HPDE6-E6E7 (cell line): ENCODE data around the gene NMBR.
"Not testable (repeated sequence)": the region's sequence is repeated elsewhere in the genome, so short reads cannot be mapped to it uniquely, and the experiment has no call there.

ENCODE experiments used
- DNase-seq: peaks from one replicate; pipeline ENCODE4 v3.0.0; 2011; ENCODE audit warnings: missing footprints; ENCODE audit errors: extremely low spot score

Gene NMBR

DNA sequence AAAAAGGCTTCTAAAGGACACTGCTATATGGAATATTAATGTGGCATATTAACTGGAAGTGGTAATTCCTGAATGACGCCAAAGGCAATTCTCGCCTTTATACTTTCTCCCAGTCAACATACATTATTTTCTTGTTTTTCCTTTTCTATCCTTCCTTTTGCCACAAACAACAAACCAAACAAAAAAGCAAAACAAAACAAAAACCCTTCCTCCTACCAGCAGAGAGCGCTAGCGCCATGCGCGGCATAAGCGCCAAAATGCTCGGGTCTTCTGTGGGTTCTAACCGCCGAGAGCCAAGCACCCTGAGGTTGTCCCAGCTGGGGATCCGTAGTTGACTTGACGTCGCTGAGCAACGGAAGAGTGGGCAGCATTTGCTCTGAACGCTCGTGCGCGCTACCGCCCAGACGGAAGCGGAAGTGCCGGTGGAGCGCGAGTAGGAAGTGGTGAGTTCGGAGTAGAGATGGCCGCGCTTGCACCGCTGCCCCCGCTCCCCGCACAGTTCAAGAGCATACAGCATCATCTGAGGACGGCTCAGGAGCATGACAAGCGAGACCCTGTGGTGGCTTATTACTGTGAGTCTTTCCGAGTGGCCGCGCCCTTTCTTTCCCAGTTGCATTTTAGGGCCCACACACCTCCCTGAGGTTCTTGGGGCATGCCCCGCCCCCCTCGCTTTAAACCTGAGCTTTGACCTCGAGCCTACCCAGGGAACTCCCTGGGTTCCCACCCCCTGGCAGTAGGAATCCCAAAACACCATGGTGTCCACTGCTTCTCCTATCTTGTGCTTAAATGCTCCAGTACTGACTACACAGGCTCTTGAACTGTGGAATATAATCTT is at the start of gene NMBR, which contains the start of gene VTA1:
Gene NMBR (minus strand): TSS at position 295 of the 835 bp plus-strand sequence. CDS start 58,464 bp downstream, outside the sequence.
Gene VTA1 (plus strand): TSS at position 436 of the 835 bp plus-strand sequence. CDS start 25 bp downstream, at position 461.
- peak; percentile 91 for DNase-seq

DNA sequence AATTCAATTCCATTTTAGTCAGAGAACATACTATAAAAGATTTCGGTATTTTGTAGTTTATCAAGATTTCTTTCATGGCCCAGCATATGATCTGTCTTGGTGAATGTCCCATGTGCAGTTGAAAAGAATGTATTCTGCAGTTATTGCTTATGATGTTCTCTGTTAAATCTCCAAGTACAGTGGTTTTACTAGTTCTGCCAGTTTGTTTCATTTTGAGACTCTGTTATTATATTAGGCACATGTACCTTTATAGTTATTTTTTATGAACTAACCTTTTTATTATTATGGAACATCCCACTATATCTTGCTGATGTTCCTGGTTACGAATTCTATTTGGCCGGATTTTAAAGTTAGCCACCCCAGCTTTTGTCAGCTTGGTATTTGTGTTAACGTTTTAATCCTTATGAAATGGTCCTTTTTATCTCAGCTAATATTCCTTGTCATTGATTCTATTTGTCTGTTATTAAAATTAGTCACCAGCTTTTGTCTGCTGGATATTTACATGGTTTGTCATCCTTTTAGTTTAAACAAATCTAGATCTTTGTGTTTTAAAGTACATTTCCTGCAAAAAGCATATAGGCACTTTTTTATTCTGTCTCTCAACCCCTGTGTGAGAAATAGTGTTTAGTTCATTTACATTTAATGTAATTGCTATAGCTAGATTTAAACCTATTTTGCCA is 49.1 kb upstream of the NMBR start:
- no peak for DNase-seq

GRCh38 chr6:142193621-142194020 is 46.7 kb upstream of the NMBR start:
- DNase-seq, result no peak

GRCh38 chr6:142192343-142192742 is 45.4 kb upstream of the NMBR start:
- DNase-seq, result no peak

- DNase-seq, result no peak
Measured at GRCh38 chr6:142189057-142189456, 42.1 kb upstream of the NMBR start.

- not testable (repeated sequence) for DNase-seq
Measured at GRCh38 chr6:142188341-142188740, 41.4 kb upstream of the NMBR start.

DNA sequence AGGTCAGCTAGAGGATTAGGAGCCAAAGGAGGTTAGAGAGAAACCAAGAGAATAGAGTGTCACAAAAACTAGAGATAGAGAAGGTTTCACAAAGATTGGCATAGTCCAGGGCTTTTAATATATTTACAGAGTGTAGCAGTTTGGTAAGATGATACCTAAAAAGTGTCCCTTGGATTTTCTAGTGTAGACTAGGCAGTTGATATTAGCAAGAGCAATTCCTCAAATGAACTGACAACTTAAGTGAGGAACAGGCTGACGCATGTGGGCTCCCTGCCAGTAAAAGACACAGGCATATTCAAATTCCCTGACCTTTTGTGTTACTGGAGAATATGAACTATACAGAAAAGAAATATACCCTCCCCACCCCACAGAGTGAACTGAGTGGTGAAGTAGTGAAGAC is 40.3 kb upstream of the NMBR start:
- DNase-seq, result no peak

DNA sequence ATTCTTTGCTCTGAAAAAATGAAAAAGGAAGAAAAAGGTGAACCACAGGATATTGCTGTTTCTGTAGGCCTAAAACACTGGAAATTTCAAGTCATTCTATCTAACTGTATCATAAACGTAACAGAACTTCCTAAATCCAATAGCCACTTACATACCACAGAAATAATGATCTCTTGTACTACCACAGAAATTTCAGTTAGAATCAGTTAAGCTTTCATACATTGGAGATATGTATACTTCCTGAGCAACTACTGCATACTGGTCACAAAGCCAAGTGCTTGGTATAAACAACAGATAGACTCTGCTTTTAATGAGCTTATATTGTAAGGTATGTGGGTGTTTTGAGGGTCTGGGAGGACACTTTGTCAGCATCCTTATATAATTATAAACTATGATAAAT is 38.7 kb upstream of the NMBR start:
- no peak for DNase-seq

DNA sequence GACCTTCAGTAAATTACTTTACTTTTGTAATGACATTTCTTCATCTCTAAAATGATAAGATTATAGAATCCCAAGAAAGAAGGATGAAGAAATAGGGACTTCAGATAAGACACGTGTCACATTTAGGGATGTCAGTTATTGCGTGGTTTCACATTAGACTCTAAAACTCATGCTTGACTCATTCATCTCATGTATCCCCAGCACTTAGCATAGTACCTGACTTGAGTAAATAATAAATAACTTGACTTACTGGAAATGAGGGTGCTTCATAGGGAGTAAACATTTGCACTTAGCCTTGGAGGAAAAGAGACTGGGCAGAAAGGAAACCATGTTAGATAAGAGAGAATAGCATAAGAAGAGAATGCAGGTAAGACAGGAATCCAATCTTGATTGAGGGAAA is 37.4 kb upstream of the NMBR start:
- no peak for DNase-seq

DNA sequence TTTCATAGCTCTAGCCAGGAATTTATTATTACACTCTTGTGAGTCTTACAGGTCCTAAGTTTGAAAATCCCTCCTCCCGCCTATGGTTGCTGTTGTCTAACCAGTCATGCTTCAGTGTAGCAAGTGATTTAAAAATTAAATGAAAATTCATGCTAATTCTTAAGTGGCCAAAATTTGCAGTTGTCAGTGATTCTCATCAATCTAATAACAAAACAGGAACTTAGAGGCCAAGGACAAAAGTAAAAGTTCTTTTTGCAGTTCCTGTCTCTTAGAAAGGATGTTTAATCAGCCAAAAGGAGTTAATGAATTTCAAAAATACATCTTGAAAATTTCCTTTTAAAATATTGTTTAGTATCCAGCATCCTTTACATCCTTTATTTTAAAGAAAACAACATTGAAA is 36.4 kb upstream of the NMBR start:
- DNase-seq, result no peak

GRCh38 chr6:142182004-142182403 is 35.1 kb upstream of the NMBR start:
- DNase-seq, result no peak

GRCh38 chr6:142178129-142178528 is 31.2 kb upstream of the NMBR start:
- DNase-seq, result no peak

DNA sequence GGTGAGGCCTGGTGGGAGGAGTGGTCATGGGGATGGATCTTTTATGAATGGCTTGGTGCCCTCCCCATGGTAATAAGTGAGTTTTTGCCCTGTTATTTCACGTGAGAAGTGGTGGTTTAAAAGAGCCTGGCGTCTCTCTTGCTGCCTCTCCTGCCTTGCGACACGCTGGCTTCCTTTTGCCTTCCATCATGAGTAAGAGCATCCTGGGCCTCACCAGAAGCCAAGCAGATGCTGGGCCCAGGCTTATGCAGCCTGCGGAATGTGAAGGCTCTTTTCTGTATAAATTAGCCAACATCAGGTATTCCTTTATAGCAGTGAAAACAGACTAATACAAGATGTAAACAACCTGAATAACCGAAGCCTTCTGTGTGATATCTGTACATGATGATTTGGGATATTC is 27.8 kb upstream of the NMBR start:
- no peak for DNase-seq

DNA sequence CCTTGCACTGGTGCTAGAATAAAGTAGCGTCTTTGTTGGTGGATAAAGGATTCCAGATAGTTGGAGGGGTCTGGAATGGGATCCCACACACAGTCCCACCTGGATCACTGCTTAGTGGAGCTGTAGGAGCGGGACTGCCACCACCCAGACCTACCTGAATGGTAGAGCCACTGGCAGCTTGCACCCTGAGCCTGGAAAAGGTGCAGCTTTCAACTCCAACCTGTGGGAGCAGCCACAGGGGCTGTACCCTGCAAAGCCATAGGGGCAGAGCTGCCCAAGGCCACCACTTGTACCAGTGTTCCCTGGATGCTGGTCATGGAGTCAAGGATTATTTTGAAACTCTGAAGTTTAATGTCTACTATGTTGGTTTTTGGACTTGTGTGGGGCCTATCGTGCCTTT is 27.1 kb upstream of the NMBR start:
- no peak for DNase-seq

DNA sequence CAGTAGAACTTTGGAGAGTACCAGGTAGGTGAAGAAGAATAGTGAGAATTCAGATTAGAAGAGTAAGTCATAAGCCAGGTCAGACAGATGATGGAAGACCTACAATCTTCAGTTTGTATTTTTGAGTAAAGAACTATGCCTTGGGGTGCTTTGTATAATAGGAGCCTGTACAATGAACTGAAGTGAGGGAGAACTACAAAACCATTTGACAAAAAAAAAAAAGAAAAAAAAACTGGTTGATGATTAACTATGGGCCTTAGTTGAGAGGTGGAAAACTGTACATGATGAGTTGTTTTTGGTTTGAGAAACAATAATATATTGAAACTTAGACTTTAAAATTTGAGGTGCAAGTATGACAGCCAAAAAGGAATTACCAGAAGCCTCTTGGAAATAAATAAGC is 25.8 kb upstream of the NMBR start:
- DNase-seq, result no peak

- DNase-seq, result no peak
Measured at GRCh38 chr6:142171351-142171750, 24.4 kb upstream of the NMBR start.

DNA sequence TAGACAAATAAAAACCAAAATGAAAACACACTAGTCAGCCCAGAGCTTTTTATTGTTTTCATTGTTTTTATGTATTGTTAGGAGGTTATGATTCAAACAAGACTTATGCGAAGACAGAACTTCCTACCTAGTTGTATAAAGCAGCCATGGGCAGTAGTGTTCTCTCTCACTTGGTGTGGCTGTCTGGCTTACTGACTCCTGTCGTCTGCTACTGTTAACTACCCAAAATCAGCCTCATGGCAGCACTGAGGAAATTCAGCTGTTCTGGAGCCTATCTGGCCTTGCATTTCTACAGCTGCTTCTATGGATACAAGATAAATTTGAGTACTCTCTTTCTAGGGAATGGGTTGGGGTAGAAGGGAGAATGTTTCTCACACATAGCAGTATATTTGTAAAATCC is 20.6 kb upstream of the NMBR start:
- no peak for DNase-seq

- no peak for DNase-seq
Measured at GRCh38 chr6:142167071-142167470, 20.1 kb upstream of the NMBR start.

- DNase-seq, result no peak
Measured at GRCh38 chr6:142165227-142165626, 18.3 kb upstream of the NMBR start.

- DNase-seq, result no peak
Measured at GRCh38 chr6:142162780-142163179, 15.9 kb upstream of the NMBR start.

DNA sequence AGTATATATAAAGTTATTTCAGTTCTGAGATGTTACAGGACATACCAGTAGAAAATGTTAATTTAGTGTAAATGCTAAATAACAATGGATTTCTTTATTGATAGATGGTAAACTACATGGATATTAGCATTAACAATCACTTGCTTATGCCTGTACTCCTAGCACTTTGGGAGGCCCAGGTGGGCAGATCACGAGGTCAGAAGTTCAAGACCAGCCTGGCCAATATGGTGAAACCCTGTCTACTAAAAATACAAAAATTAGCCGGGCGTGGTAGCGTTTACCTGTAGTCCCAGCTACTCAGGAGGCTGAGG is 9.8 kb upstream of the NMBR start:
- DNase-seq, result not testable (repeated sequence)

GRCh38 chr6:142155895-142156757 is 9.2 kb upstream of the NMBR start:
- peak; percentile 5 for DNase-seq
